IMR-90 (cell line): ENCODE data around the gene MGA.
"Not testable (repeated sequence)": the region's sequence is repeated elsewhere in the genome, so short reads cannot be mapped to it uniquely, and the experiment has no call there.

Source experiments
- BHLHE40 ChIP-seq: fragments of 150-350 bp; IDR thresholded peaks from 2 replicates; pipeline ENCODE4 v1.6.1; 2016; ENCODE audit warnings: mild to moderate bottlenecking, low read depth, low read length
- CEBPB ChIP-seq: IDR thresholded peaks from 2 replicates; pipeline ENCODE4 v1.6.1; 2012; ENCODE audit warnings: low read depth, low read length, improper control_type of control experiment
- FOS ChIP-seq: fragments of 150-350 bp; IDR thresholded peaks from 2 replicates; pipeline ENCODE4 v1.6.1; 2016; ENCODE audit warnings: low read depth, low read length
- RFX5 ChIP-seq: IDR thresholded peaks from 2 replicates; pipeline ENCODE4 v1.8.0; 2012; ENCODE audit warnings: low read depth, mild to moderate bottlenecking, low read length, moderate library complexity
- TF ChIP-seq, protein P1 (sequence below): conservative IDR thresholded peaks from 2 replicates; pipeline ENCODE4 v1.5.1; 2012; ENCODE audit warnings: mild to moderate bottlenecking, low read depth, low read length, improper control_type of control experiment

DNA sequence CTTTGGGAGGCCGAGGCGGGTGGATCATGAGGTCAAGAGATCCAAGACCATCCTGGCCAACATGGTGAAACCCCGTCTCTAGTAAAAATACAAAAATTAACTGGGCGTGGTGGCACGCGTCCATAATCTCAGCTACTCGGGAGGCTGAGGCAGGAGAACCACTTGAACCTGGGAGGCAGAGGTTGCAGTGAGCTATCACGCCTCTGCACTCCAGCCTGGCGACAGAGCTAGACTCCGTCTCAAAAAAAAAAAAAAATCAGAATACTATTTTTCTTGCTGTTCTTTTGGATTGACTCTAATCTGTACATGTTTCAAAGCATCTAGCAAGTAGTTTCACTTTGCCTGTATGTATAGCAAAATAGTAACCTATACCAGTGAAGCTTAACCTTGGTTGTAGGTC lies 75.3 kb downstream of the MGA start:
- TF ChIP-seq, protein P1, sequence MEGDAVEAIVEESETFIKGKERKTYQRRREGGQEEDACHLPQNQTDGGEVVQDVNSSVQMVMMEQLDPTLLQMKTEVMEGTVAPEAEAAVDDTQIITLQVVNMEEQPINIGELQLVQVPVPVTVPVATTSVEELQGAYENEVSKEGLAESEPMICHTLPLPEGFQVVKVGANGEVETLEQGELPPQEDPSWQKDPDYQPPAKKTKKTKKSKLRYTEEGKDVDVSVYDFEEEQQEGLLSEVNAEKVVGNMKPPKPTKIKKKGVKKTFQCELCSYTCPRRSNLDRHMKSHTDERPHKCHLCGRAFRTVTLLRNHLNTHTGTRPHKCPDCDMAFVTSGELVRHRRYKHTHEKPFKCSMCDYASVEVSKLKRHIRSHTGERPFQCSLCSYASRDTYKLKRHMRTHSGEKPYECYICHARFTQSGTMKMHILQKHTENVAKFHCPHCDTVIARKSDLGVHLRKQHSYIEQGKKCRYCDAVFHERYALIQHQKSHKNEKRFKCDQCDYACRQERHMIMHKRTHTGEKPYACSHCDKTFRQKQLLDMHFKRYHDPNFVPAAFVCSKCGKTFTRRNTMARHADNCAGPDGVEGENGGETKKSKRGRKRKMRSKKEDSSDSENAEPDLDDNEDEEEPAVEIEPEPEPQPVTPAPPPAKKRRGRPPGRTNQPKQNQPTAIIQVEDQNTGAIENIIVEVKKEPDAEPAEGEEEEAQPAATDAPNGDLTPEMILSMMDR: not testable (repeated sequence)
- TF ChIP-seq RFX5, CEBPB, BHLHE40, FOS: not testable (repeated sequence)
